ENCODE data around the gene RNU6-1. TPM values are rescaled to one million over a fixed set of nuclear protein-coding genes. Genes with fewer than 3 reads are reported as not detected.

The RNU6-1 gene
- total RNA-seq, 2 donors from 2014 or later: not detected

Other genes starting within 250 kb of the RNU6-1 start
- under 1 TPM; 0.31 to 0.95 TPM for gene SKOR1, start 14.5 kb downstream of the RNU6-1 start, total RNA-seq
- 10 to 100 TPM; 43.3 to 48.1 TPM for gene PIAS1, start 214.3 kb upstream of the RNU6-1 start, total RNA-seq

All from activated T-cell treated with anti-CD3 and anti-CD28 coated beads, Interleukin-2, amount 50 U/mL, for 72 hours (primary cell).